Stimulated activated CD4-positive, alpha-beta T cell treated with anti-CD3 and anti-CD28 coated beads, TNF-alpha, amount 100 ng/mL, for 1 hour (primary cell): ENCODE data around the gene ANKS6.

Experiments used
- DNase-seq, 3 donors: peaks; one replicate each; pipeline ENCODE4 v3.0.0-alpha.2; 2020; ENCODE audit warnings: low read depth in 3 of 3, low spot score in 1 of 3

The ANKS6 gene

DNA sequence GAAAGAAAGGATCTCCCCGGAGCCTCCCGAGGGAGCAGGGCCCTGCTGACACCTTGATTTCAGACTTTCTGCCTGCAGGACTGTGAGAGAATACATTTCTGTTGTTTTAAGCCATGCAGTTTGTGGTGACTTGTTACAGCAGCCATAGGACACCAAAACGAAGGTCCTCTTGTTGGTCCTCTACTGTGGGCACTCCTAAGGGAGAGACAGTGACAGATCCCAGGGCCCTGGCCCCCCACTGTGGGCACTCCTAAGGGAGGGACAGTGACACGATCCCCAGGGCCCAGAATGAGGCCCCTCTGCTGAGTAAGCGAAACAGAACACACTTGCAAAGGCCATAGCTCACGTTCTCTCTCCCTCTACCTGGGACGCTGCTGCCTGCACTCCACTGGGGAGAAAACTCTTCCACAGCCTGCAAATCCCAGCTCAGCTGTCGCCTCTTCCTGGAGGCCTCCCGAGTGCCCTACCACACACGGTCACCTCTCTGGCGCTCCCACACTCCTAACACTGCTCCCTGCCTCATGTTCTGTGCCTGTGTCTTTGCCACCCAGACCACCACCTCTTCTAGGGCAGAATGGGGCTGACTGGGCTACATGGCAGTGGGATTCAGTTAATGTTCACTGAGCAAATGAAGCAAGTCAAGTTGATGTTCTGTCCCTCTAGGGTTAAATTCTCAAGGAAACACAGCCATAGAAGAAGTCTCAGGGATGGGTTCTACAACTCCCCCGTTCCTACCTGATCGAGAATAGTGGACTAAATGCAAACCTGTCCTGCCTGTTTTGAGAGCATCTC is 23.8 kb downstream of the ANKS6 start:
- DNase-seq: no peak

DNA sequence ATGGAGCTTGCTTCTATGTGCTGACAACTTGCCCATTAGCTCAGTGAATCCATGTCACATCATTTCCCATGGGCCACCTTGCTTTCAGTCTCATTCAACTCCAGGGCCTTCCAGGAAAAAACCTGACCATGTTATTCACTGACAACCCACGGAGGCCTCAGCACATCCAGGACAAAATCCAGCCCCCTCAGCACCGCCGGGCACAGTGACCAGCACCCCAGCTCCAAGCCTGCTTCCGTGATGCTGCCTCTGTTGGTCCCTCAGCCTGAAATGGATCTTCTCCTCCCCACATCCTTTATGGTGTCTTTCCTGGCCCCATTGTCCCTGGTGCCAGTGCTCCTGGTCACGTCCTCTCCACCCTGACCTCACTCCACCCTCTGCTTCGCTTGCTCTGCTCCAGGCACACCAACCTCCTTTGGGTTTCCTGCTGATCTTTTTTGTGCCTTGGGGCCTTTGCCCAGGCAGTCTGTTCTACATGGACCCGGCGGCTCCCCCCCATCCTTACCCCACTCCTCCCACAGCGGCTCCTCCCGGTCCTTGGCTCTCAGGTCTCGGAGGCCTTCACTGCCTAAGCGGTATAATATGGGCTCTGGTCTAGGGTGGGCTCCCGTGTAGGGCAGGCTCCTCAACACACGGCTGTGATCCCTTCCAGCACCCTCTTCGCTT is 25.0 kb downstream of the ANKS6 start:
- no peak for DNase-seq

DNA sequence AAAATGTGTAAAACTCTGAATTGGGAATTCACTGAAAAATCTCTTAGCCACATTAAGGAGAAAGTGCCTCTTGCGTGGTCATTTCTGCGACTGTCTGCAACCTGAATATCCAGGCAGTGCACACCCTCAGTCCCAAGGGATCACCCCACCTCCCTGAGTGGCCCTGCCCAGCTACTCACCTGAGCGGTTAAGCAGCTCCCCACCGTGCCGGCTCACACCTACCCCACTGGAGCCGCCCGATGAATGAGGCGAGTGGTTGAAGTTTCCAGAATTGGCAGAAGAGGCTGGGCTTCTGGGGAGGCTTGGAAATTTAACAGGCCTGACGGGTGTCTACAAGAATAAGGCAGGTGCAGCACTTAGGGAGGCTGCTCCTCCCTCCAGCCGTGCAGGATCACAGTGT is 25.6 kb downstream of the ANKS6 start:
- no peak for DNase-seq

DNA sequence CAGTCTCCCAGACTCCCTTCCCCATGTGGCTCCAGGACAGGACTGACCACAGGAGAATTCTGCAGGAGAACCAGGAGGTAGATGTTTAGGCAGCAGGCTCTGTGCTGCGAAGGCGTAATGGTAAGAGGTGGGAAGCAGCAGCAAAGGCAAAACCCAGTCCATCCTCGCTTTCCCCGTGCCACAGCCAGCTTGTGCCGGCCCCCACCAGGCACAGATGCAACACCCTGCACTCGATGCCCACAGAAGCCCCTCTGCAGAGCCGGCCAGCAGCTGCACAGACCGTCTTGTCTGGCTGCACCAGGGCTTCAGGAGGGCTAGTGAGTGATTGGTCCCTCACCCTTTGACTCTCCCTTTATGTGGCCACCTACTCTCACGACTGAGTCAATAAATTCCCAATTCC is 28.0 kb downstream of the ANKS6 start:
- no peak for DNase-seq

DNA sequence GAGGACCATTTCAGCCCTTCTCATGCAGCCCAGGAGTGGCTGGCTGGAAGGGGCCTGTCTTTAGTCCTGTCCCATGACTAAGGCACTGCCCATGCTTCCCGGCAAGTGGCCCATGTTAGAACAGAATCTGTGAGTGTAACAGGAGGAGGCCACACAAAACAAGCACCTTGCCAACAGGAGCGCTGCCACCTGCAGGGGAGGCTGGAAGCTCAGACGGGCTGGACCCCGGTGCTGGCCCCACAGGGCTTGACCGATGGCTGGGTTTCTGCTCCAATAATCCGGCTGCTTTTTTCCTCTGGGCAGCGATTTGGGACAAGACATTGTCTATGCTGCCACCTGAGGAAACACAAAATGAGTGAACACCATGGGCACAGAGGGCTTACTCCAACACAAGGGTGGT is 28.4 kb downstream of the ANKS6 start:
- DNase-seq: no peak

DNA sequence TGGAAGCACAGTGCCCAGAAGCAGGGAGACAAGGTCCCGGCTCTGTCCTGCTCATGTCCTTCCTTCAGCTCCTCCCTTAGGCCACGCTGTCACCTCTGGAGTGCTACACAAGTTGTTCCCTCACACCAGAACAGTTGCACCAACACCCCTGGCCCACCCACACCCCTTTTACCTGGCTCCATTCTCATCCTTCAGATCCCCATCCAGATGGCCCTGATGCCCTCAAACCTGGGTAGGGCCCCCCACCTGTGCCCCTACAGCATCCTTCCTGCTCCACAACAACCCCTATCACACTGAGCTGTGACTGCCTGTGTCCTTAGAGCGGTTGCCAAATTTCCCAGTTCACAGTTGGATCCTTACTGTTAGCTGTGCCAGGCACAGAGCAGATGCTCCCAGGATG is 29.2 kb downstream of the ANKS6 start:
- no peak for DNase-seq

DNA sequence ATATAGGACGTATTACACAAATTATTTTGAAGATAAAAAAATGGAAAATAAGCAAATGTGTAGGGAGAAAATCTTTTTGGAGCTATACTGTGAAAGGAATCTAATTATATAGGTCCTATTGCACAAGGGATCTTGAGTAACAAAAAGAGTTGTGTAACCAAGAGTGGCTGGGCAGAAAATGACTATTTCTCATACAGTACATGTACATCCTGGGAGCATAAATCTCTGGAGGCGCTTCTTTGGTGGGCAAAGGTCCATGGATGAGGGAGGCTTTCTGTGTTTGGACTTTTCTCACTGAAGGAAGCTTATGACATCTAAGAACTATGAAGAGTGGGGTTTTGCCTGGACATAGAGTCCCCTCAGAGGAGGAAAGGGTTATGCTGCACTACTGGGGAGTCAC is 29.8 kb downstream of the ANKS6 start:
- no peak for DNase-seq

DNA sequence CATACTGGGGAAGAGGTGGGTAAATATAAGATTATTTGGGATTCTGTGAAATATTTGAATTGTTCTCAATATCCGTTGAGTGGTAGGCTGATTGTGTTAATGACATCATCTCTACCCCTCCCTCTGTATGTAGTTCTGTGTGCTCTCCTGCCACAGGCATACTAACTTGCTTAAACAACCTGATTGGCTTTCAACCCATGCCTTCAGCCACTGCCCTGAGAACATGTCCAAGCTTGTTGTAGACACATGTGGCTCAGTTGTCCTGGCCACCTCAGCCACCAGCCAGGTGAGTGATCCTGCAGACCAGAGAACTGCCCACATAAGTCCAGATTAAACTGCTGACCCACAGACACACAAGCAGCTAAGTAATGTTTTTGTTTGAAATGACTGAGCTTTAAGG is 31.1 kb downstream of the ANKS6 start:
- no peak for DNase-seq

DNA sequence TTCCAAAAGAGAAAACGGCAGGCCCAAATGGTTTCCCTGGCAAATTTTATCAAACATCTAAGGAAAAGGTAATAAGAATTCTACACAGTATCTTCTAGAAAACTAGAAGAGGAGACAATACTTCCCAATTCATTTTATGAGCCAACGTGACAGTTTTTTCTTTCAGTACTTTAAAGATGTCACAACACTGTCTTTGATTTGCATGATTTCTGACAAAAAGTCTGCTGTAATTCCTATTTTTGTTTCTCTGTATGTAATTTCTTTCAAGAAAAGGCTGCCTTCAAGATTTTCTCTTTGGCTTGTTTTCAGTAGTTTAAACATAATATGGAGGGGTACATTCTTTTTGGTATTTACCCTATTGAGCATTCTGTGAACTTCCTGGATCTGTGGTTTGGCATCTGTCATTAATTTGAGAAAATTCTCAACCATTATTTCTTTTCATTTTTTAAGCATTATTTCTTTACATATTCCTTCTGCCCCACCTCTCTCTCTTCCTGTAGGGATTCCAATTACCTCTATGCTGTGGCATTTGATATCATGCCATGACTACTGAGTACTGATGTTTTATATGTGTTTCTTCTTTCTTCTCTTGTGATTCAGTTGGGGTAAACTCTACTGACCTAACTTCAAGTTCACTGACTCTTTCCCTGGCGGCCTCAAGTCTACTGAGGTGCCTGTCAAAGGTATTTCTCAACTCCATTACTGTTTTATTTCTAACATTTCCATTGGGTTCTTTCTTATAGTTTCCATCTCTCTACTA is 32.2 kb downstream of the ANKS6 start:
- DNase-seq: no peak

DNA sequence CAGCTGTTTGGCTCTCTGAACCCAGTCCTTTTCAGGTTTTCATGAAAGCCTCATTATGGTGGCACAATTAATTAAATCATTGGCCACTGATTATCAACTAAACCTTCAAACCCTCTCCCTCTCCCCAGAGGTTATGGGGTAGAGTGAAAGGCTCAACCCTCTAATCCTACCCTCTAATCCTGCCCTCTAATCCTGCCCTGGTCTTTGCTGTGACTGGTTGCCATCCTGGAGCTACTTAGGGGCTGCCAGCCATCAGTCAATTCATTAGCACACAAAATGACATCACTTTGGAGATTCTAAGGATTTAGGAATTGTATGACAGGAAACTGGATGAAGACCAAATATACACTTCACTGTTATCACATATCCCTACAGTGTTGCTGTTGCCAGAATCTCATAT is 36.1 kb downstream of the ANKS6 start:
- no peak for DNase-seq

DNA sequence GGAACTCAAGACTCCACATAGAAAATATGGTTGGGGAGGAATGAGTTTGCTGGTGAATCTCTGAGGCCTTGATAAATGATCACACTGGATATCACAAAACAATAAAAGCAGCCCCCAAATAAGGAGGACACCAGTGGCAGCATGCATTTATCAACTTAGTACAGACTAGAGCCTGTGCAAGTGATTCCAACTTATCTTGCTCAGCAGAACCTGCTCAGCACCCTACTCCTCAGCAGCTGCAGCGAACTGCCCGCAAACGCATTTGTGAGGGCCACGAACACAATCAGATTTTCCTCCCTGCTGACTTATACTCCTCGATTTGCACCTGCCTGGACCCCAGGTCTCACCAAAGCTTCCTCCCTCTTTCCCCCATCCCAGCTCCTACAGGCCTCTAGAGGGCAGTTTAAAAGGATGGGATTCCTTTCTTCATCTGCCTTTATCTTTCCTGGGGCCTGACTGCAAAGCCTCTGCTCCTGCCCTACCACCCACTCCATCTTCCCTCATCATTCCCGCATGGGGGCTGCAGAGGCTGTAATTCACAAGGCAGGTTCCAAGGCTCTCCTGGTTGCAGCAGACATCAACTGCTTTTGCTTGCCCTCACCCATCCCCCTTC is 41.2 kb downstream of the ANKS6 start:
- DNase-seq: no peak

DNA sequence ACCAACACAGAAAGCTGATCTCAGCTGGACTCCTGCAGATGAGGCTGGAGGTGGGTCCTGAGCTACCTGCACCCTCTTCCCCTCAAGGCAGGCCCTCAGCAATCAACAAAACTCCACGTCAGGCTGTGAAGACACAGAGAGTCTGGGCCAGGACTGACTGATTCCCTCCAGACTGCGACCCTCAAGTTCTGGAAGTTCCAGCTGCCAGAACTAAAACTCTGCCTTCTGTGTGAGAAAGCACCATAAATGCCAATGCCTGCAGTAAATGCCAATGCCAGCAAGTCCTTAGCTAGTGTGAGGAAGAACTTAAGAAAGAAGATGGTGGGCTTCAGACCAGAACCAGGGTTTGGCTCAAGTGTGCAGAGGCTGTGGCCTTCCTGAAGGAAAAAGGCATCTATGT is 45.1 kb downstream of the ANKS6 start:
- DNase-seq: no peak

DNA sequence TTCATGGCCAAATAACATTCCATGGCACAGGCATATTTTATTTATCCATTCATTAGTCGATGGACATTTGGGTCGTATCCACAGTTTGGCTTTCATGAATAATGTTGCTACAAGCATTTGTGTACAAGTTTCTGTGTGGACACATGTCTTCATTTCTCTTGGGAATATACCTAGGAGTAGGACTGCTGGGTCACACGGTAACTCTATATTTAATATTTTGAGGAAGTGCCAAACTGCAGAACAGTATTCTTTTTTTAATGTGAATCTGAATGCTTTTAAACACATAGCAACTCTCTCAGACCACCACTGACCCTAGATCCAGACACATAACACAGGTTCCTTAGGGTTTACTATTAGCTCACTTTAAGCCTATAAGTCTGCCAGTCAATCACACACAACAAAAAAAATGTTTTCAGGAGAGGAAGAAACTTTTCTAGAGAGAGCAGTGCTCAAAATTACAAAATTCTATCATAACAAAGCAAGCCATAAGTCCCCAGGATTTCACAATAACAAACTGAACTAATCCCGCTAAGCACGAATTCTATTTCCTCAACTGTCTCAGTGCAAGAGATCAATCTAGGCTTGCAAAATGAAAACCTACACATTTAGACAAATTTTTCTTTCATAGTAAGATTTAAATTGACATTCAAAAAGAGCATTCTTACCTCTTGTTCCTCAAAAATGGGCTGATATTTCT is 45.8 kb downstream of the ANKS6 start:
- no peak for DNase-seq

DNA sequence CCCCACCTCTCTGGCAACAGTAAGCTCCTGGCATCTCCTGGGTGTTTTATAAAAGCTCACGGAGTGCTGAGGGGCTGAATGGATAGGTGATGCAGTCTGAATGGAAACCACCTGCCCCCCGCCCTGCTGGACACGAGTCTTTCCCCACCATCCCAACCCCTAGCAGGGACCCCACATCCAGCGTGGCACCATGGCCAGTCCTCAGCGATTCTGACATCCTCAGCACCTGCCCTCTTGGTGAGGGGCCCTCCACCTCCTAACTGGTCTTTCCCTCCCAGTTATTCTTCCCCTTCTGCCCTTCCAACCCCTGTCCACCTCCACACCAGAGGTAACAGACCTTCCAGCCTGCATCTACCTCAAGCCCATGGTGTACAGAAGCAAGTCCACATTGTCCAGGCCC is 48.9 kb downstream of the ANKS6 start:
- no peak for DNase-seq

DNA sequence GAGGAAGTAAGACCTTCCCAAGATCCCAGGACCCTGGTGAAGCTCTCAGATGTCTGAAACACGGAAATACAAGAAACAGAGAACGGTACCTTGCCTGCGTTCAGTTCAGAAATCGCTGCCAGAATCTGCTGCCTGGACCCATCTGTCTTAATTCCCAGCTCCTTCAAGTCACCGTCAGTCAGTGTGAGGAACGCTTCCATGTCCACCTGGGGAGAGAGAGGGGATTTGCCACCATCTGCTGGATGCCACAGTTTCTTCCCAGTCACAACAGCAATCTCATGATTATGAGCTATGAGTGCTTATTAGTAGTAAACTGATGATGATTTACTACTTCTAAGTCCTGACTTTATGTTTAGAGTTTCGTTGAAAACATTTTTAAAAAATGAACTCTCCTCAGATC is 50.9 kb downstream of the ANKS6 start:
- no peak for DNase-seq

DNA sequence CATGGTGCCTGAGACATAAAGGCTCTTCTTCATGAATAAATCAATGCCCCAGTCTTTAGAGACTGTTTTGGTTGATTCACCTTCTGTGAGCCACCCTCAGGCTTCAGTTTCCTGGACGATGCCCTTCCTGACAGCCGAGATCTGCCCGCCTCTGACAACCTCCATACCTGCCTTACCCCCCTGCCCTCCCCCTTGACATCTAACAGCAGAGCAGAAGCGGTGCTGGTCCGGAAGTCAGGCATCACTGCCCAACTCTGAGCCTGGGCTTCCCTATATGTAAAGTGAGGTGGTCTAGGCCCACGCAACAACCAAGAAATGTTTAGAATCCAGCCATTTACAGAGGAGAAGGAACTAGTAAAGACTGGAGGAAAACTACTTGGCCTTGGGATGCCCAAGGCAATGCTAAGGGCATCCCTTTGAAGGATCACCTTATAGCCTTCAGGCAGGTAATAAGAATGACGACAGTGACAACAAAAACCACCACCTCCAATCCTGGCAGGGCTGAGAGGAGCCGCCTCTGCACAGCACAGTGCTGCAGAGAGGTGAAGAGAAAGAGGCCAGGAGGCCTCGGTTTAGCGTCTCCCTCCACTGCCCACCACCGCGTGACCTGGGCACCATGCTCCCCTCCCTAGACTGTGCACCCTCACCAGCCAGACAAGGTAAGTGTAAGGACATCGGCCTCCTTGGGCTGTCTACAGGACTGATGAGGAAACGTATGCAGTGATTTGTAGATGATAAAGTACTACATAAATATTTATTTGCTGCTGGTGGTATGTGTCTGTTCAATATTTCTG is 52.3 kb downstream of the ANKS6 start:
- no peak for DNase-seq

DNA sequence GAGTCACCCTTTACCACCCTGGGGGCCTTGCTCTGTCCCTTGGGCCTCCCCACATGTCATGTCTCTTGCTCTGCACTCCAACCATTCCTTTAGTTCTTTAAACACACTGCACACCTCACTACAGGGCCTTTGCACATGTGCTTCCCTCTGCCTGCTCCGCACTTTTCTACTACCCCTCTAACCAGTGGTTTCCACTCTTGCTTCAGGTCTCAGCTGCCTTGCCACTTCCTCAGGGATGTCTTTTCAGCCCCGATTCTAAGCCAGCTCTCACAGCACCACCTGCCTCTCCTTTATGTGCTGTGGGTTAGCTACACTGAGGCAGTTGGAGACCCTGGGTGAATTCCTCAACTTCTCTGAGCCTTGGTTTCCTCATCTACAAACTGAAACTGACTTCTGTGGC is 53.0 kb downstream of the ANKS6 start:
- no peak for DNase-seq

DNA sequence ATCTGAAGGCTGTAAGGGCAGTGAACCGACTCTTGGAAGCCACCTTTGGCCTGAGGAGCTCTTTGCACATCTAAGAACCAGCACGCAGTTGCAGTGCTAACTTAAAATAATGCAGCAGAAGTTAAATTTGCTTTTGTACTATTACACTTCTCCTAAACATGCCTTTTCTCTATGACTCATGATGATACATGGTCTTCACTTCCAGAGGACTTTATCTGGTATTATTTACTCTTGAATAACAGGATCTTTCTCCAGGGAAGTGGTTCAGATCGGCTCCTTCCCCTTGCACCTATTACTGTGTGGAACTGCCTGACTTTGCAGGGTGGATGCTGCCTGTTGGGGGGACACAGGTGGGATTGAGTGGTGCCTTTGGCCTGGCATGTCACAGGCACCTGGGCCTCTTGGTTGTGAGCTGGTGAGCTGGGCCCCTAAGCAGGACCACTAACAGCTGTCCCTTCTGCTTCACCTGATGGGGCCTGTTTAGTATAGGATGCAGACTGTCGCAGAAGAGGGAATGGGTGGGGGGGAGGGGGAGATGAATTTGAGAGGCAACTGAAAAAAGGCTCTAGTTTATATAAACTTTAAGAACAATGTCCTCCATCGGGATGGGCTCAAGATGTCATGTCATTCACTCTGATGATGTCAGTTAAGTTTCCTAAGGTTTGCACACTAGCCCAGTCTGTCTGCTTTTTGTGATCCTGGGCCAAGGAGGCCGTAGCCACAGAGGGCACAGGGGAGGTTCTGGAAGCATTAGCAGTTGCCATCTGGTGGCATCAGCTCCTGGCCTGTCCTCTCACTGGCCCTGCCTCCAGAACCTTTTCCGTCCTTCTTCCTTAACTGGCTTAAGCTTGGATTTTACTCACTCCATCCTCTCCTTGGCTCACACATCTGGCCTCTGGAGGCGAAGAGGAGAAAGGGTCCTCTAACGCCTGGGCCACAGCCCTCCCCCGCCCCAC is 53.8 kb downstream of the ANKS6 start:
- DNase-seq: no peak

DNA sequence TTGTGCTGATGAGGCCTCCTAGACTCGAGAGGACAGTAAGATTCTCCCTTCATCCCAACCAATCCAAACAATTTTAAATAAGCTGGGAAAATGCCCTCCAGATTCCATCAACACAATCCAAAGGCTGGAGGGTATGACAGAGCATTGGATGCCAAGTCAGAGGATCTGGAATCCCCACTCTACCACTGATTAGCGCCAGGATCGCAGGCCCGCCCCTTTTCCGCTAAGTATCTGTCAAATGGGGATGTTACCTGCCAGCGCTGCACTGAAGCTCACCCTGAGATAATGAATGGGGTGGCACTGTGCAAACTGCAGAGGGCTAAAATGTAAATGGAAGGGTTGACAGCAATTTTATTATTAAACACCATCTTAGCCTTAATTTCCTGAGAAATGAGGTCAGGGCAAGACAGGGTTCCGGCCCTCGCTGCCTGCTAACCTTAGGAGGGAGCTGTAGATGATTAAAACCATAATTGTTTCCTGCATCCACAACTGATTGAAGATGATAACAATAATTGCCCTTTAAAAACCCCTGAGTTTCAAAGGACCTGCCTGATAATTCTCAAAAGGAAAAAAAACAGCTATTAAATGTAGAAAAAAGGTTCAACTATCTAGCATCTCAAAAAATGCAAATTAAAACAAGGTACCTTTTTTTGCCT is 56.0 kb downstream of the ANKS6 start:
- no peak for DNase-seq
